K562 (cell line): ENCODE measurements around the gene CSF1R. TPM values are rescaled to one million over a fixed set of nuclear protein-coding genes. Genes with fewer than 3 reads are reported as not detected.

Experiments
- ATAC-seq: fragments of 200-7000 bp; cut with Tn5 transposase; 3 replicates; pipeline ENCODE4 v1.9.1; 2020; ENCODE audit warnings: moderate library complexity
- BruUV-seq: library from RNA; stranded (reverse); fragments of 400-500 nt; replicated peaks from 2 replicates; lab custom pipeline; 2021; lab: Mats Ljungman, UMichigan
- CTCF ChIA-PET: fragments of 300-600 bp; formaldehyde crosslinking; extraction: SDS; loops from one replicate; lab custom pipeline; 2021; ENCODE audit warnings: low intra/inter-chr PET ratio; lab: Yijun Ruan, JAX
- POLR2A ChIA-PET: fragments of 300-600, 350-650 bp; sonication (Branson Sonifier 250); formaldehyde crosslinking; extraction: SDS; loops from one replicate; lab custom pipeline; 2021; ENCODE audit warnings: antibody characterized with exemption, inconsistent platforms; lab: Yijun Ruan, JAX
- DNase-seq, 4 experiments: peaks; one replicate each; pipeline versions ENCODE4 v3.0.0 to v3.0.0-alpha.2; 2011 to 2018; ENCODE audit warnings: low spot score in 3 of 4, mixed read lengths in 3 of 4; ENCODE audit errors: extremely low read depth in 1 of 4
- FAIRE-seq: peaks from 2 replicates; lab custom pipeline; 2011; peaks lifted over from hg19 to GRCh38; lab: Jason Lieb, UNC
- H2AFZ ChIP-seq: 2 replicates; pipeline ENCODE4 v1.6.0; 2011; ENCODE audit warnings: low read depth, low read length, control low read depth, inconsistent platforms
- H3K27ac ChIP-seq: fragments of 200-600 bp; 3 replicates; pipeline ENCODE4 v1.8.0; 2011; ENCODE audit warnings: low read depth, mild to moderate bottlenecking, control low read depth, inconsistent platforms, low read length, moderate library complexity, mixed read lengths; ENCODE audit errors: extremely low read depth
- H3K27me3 ChIP-seq, 2 experiments: fragments of 300-600 bp in 1 of 2; 2 replicates in 1 of 2; 3 replicates in 1 of 2; pipeline versions ENCODE4 v1.6.0 to v1.8.0; 2011; ENCODE audit warnings: inconsistent platforms in 2 of 2, low read length in 2 of 2, mild to moderate bottlenecking in 1 of 2, mixed read lengths in 1 of 2, moderate library complexity in 1 of 2; ENCODE audit not compliant: control insufficient read depth in 2 of 2, insufficient read depth in 2 of 2
- H3K36me3 ChIP-seq: fragments of 300-600 bp; 3 replicates; pipeline ENCODE4 v1.8.0; 2011; ENCODE audit warnings: mild to moderate bottlenecking, low read length, inconsistent platforms; ENCODE audit not compliant: control insufficient read depth, insufficient read depth
- H3K4me1 ChIP-seq, 2 experiments: fragments of 200-600 bp in 1 of 2; replicated peaks in 1 of 2; 2 replicates in 1 of 2; 3 replicates in 1 of 2; pipeline versions ENCODE4 v1.5.1 to v1.8.0; 2011; ENCODE audit warnings: inconsistent platforms in 2 of 2, low read length in 2 of 2, mild to moderate bottlenecking in 1 of 2, mixed read lengths in 1 of 2, moderate library complexity in 1 of 2; ENCODE audit not compliant: control insufficient read depth in 2 of 2, insufficient read depth in 2 of 2
- H3K4me2 ChIP-seq: 2 replicates; pipeline ENCODE4 v1.6.1; 2011; ENCODE audit warnings: low read length, control low read depth, inconsistent platforms, mixed read lengths; ENCODE audit not compliant: insufficient read depth
- H3K4me3 ChIP-seq: fragments of 200-600 bp; sonication (generic), shearing (Covaris generic); 2 replicates; pipeline ENCODE4 v1.5.1; 2016; ENCODE audit warnings: control low read depth, inconsistent platforms
- H3K79me2 ChIP-seq: fragments of 200-600 bp; 3 replicates; pipeline ENCODE4 v1.8.0; 2011; ENCODE audit warnings: low read length, inconsistent platforms; ENCODE audit not compliant: control insufficient read depth, insufficient read depth
- H3K9ac ChIP-seq, 2 experiments: 2 replicates each; pipeline versions ENCODE4 v1.6.0 to v1.6.1; 2011; ENCODE audit warnings: low read depth in 2 of 2, low read length in 2 of 2, control low read depth in 1 of 2, inconsistent platforms in 1 of 2, mild to moderate bottlenecking in 1 of 2, mixed read lengths in 1 of 2; ENCODE audit not compliant: insufficient read depth in 1 of 2
- H3K9me1 ChIP-seq: one replicate; pipeline ENCODE4 v1.6.0; 2011; ENCODE audit warnings: inconsistent platforms, mild to moderate bottlenecking, low read length, moderate library complexity; ENCODE audit not compliant: control insufficient read depth, insufficient read depth
- H3K9me3 ChIP-seq: replicated peaks from 2 replicates; pipeline ENCODE4 v1.5.1; 2011; ENCODE audit warnings: low read depth, low read length, inconsistent platforms; ENCODE audit not compliant: control insufficient read depth, insufficient read depth
- H4K20me1 ChIP-seq: replicated peaks from 2 replicates; pipeline ENCODE4 v1.6.1; 2011; ENCODE audit warnings: low read length, inconsistent platforms, mixed read lengths; ENCODE audit not compliant: control insufficient read depth, insufficient read depth
- CUX1 ChIP-seq: fragments of 200-800 bp; sonication (Bioruptor generic); IDR thresholded peaks from 2 replicates; pipeline ENCODE4 v1.6.1; 2016; ENCODE audit warnings: missing genetic modification characterization, missing compliant biosample characterization
- E2F1 ChIP-seq: sonication (generic); formaldehyde crosslinking; IDR thresholded peaks from 2 replicates; pipeline ENCODE4 v1.8.1; 2023; ENCODE audit warnings: mild to moderate bottlenecking, missing genetic modification reagents, moderate library complexity
- ILF3 ChIP-seq: fragments of 450-650 bp; IDR thresholded peaks from 2 replicates; pipeline ENCODE4 v1.6.1; 2018; ENCODE audit warnings: antibody characterized with exemption, mild to moderate bottlenecking, moderate library complexity, borderline replicate concordance
- MTF1 ChIP-seq: fragments of 250-450 bp; sonication (Bioruptor Pico); IDR thresholded peaks from 2 replicates; pipeline ENCODE4 v1.9.0; 2021; ENCODE audit warnings: moderate library complexity, mild to moderate bottlenecking, inconsistent platforms, borderline replicate concordance
- SMAD3 ChIP-seq: fragments of 450-650 bp; formaldehyde crosslinking; conservative IDR thresholded peaks from 2 replicates; pipeline ENCODE4 v1.4.0; 2020; ENCODE audit warnings: mild to moderate bottlenecking
- TSC22D4 ChIP-seq: fragments of 450-650 bp; IDR thresholded peaks from 2 replicates; pipeline ENCODE4 v1.6.1; 2016; ENCODE audit warnings: missing genetic modification characterization, missing biosample characterization, control low read depth
- WGBS: fragments of 100-300 bp; shearing (Covaris generic); methylation state at CpG from one replicate; pipeline ENCODE4 v1.1.6; 2016; ENCODE audit warnings: low coverage, mixed read lengths; ENCODE audit not compliant: insufficient coverage; ENCODE audit errors: missing lambda C conversion rate; 5-methylcytosine and 5-hydroxymethylcytosine counted together
- in situ Hi-C: fragments of 300-500 bp; cut with MboI; formaldehyde crosslinking; loops from 4 replicates; pipeline ENCODE4 v1.15.0; 2018; ENCODE audit warnings: inconsistent platforms, mixed read lengths
- intact Hi-C: fragments of 100-400 bp; cut with micrococcal nuclease; formaldehyde crosslinking; loops from 2 replicates; pipeline ENCODE4 v1.14.2; 2022
- polyA plus RNA-seq, 8 experiments: library from polyadenylated mRNA; depleted of rRNA in 4 of 8; stranded (reverse) in 5 of 8; unstranded in 3 of 8; fragments of >200 nt; fragmentation: Nextera tagmentation in 2 of 8; fragmentation: Illumina TruSeq in 1 of 8; extraction: Ambion mirVana in 2 of 8; extraction: Trizol in 1 of 8; gene quantifications; 2 replicates each; pipeline versions ENCODE4 v1.2.1 to v1.2.3, GENCODE V29; 2011 to 2014; ENCODE audit warnings: inconsistent platforms in 1 of 8, missing spikeins in 1 of 8
- total RNA-seq, 7 experiments: library from RNA; depleted of rRNA in 6 of 7; stranded (reverse); fragments of >200 nt in 6 of 7; fragmentation: Illumina TruSeq in 2 of 7; extraction: Trizol in 2 of 7; gene quantifications; 2 replicates each; pipeline versions ENCODE4 v1.2.1 to v1.2.3, GENCODE V29; 2011 to 2021; ENCODE audit warnings: low replicate concordance in 1 of 7

Gene CSF1R
- total and polyA plus RNA-seq, 9 of the 15 experiments (the other 6 are each of a cell fraction or from before 2014, with no cell fraction given): 0.03 to 0.64 (median 0.20) TPM; not detected in 6

GRCh38 chr5:150046031-150046430 lies 40.3 kb downstream of the CSF1R start:
- intact Hi-C loops: no loop called here
- no peak for ATAC-seq
- Histone ChIP-seq H3K27ac (no peak overlapping the region), H3K36me3 (peaks cover 93% of the 10 kb centered on the region), H4K20me1 (no peaks in the 10 kb centered on the region), H3K27me3 (no peaks in the 10 kb centered on the region), H3K9me3 (no peaks in the 10 kb centered on the region), H3K4me3 (no peak overlapping the region), H2AFZ (no peak overlapping the region), H3K9me1 (peaks cover 3% of the 10 kb centered on the region), H3K4me1 (peaks cover 14 to 34% of the 10 kb centered on the region in 2 experiments), H3K9ac (no peak overlapping the region), H3K79me2 (no peaks in the 10 kb centered on the region), H3K4me2 (no peak overlapping the region)
- FAIRE-seq: no peak
- 54% methylated on average over 6 of the region's 6 CpGs for WGBS
- CTCF ChIA-PET: no interaction called here
- no peak for DNase-seq
- BruUV-seq: no TSS peak
- TF ChIP-seq SMAD3: 0 out of 2 replicates have a peak, but pooled peaks have one; percentile 48
- no peak for TF ChIP-seq TSC22D4 (tag)
- TF ChIP-seq ILF3: no peak
- TF ChIP-seq E2F1 (CRISPR knock-in tag): no peak
- TF ChIP-seq CUX1: no peak
- TF ChIP-seq MTF1 (CRISPR knock-in tag): no peak
- in situ Hi-C loops: no loop called here
- POLR2A ChIA-PET: interaction anchor here (1.2 to 1.7 kb wide), 2 partner anchors 16 to 18 kb away, joined by 3 to 6 read pairs; no protein-coding TSS in a partner anchor
